Retinal pigment epithelial cell (primary cell): Measurements from ENCODE around the gene FCHSD2.

Experiments used
- DNase-seq: peaks from one replicate; pipeline ENCODE4 v3.0.0-alpha.2; 2010; ENCODE audit warnings: low read depth
- H3K4me3 ChIP-seq: 2 replicates; pipeline ENCODE4 v1.5.1; 2011; ENCODE audit warnings: mild to moderate bottlenecking, low read length, control low read depth, moderate library complexity
- TF ChIP-seq, protein P1 (sequence below): conservative IDR thresholded peaks from 2 replicates; pipeline ENCODE4 v1.5.1; 2011; ENCODE audit warnings: low read depth, low read length, control low read depth, inconsistent platforms

The FCHSD2 gene

DNA sequence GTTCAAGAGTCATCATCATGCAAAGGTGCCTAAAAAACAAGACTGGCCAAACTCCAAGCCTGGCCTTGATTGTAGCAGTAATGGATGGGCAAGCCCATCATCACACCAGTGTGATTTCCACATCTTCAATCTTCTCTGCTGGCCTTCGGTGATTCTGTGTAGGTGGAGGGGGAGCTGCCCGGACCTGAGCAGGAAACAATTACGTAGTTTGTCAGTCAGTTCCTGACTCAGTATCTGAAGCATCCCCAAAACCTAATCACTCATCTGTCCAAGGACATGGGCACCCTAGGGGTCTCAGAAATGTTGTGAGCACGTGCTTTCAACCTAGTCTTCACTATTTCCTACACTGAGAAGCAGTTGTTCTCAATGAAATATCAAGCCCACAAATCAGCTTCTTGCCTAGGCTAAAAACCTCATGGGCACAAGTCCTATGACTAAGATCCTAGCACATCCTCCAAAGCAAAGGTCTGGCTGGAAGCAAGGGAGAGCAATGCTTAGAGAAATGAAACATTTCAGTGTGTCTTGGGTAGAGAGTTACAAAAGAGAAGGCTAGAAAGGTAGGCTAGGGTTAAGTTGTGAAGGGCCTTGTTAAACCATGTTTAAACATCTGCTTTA is 303.3 kb downstream of the FCHSD2 start:
- no peak for DNase-seq
- H3K4me3 ChIP-seq: no peak overlapping the region
- TF ChIP-seq, protein P1, sequence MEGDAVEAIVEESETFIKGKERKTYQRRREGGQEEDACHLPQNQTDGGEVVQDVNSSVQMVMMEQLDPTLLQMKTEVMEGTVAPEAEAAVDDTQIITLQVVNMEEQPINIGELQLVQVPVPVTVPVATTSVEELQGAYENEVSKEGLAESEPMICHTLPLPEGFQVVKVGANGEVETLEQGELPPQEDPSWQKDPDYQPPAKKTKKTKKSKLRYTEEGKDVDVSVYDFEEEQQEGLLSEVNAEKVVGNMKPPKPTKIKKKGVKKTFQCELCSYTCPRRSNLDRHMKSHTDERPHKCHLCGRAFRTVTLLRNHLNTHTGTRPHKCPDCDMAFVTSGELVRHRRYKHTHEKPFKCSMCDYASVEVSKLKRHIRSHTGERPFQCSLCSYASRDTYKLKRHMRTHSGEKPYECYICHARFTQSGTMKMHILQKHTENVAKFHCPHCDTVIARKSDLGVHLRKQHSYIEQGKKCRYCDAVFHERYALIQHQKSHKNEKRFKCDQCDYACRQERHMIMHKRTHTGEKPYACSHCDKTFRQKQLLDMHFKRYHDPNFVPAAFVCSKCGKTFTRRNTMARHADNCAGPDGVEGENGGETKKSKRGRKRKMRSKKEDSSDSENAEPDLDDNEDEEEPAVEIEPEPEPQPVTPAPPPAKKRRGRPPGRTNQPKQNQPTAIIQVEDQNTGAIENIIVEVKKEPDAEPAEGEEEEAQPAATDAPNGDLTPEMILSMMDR: no peak

DNA sequence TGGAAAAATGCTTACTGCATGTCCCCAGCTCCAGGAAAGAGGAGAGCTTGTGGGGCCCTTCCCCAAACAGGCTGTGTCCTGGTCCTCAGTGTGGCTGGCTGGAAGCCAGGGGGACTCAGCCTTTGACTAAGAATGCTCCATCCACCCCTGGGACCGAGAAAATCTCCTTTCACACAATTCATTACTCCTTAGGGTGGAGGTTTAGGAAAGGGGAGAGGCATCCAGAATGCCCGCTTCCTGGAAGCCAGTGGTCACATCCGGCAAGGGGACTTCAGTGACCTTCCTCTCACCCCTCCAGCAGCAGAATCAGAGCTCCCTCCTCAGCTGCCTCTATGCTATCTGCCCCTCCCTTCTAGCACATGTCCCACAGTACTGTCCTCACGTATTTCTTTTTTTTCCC is 306.0 kb downstream of the FCHSD2 start:
- TF ChIP-seq, protein P1: no peak
- DNase-seq: no peak
- H3K4me3 ChIP-seq: no peak overlapping the region

DNA sequence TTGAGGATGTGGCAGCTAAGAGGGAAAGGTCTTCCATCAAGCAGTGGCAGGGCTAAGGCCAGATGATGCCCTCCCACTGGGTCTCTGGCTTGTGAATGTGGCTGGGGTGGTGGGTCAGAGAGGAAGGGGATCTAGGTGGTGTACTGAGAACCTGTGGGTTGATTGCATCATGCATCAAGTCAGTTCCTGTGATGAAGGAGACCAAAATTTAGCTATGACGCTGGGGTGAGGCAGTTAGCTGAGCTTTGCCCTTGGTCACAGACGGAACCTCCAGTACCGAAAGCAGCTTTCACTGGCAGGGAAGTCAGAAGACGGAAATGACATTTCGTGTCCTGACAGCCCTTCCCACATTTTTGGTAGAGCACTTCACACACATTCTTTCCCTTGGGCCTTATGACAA is 307.2 kb downstream of the FCHSD2 start:
- TF ChIP-seq, protein P1: no peak
- no peak overlapping the region for H3K4me3 ChIP-seq
- DNase-seq: no peak

DNA sequence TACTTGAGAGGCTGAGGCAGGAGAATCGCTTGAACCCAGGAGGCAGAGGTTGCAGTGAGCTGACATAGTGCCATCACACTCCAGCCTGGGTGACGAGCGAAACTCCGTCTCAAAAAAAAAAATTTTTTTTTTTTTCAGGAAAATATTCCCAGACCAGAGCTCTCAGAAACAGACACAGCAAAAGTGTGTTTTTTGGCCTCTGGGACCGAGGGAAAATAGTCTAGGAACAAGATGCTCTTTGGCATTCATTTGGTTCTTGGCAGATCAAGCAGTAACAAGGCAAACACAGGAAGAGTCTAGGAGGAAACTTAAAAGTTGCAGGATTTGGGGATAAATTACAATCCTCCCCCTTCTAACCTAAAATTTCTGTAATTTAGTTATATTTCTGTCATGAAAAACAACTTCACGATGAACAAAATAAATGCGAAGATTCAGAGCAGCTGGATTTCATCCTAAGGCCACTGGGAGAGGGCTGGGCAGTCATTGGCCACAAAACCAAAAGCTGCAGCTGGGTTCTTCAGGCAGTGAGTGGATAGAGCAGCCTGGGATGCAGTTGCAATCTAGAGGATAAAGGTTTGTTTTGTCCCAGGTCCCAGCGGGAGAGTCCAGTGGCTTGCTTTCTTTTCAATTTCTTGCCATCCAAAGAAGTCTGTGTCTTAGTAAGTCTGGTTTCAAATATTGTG is 308.2 kb downstream of the FCHSD2 start:
- H3K4me3 ChIP-seq: no peak overlapping the region
- no peak for DNase-seq
- TF ChIP-seq, protein P1: no peak

DNA sequence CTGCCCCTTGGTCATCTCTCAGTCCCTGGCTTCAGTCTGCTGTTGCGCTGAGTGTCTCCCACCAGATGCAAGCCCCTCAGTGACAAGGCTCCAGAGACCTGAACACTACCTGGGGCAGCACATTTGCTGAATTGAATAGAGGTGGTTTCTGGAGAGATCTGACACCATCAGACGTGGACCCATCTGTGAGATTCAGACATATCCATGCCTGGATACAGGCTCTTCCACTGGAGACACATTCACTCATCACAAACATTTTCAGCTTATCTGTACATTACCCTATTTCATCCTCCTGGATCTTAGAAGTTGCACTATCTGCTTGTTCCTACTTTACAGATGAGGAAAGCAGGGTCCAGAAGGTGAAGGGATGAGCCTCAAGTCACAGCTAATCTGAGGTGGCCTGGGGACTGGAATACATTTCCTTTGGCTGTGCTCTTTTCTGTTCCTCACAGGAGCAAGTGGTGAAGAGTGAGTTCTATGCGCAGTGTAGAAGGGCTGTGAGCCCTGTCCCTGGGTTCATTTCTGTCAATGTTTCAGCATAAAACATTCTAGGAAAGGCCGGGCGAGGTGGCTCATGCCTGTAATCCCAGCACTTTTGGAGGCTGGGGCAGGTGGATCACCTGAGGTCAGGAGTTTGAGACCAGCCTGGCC is 308.9 kb downstream of the FCHSD2 start:
- DNase-seq: no peak
- TF ChIP-seq, protein P1: no peak
- no peak overlapping the region for H3K4me3 ChIP-seq

DNA sequence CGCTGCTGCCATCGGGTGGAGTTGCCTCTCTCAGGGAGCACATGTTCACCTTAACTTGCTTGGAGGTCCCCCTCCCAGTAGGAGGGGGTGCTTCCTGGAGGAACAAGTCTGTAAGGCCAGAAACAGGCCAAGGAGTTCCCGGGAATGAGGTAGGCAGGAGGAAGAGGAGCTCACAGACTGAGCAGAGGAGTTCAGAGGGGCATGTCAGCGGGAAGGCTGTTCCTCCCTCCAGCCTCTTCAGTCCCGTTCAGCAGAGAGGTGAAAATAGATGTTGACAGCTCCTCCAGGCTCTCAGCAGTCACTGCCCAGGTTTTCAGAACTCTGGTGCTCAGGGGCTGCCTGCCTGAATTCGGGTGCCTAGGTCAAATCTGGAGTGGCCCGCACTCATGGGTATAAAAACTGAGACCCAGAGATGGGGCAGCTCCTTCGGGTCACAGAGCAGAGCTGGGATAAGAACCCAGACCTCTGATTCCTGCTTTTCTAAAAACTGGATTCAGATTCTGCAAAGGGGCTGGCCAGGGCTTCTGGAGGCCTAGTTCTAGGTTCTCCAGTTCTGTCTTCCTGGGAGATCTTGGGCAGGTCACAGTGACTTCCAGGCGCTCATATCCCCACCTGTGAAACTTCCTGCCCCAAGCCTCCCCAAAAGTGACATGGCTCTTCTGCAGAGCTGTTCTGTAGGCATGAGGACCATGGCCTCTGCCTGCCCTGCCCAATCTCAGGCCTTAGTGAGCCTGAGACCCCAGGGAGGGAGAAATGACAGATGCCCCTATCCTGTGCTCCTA is 309.6 kb downstream of the FCHSD2 start:
- no peak for DNase-seq
- H3K4me3 ChIP-seq: no peak overlapping the region
- TF ChIP-seq, protein P1: no peak
